ENCODE results near the gene PRKN. TPM values are rescaled to one million over a fixed set of nuclear protein-coding genes. Genes with fewer than 3 reads are reported as not detected.

The PRKN gene
- total RNA-seq, 1 experiment from 2014 or later, result 2.0 TPM

DNA sequence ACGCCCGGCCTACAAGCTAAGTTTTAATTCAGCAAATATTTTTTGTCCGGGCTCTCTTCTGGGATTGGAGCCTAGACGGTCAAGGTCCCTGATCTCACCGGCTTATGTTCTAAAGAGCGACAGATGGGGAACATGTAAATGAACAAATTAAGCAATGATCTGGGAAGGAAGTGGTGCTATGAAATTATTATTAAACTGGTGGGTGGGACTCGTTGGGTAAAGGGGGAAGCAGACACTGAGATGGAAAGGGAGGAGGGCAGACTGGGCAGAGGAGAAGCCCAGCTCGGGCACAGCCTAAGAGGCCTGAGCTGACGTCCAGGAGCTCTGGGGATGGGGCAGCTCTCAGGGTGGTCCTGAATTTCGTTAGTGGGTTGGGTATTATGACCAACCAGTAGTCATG lies 1371.9 kb downstream of the PRKN start:
- Histone ChIP-seq H2BK120ac (ENCODE audit: low read depth, low read length, poor library complexity, severe bottlenecking) (no peak overlapping the region), H3K79me2 (ENCODE audit: insufficient read depth, low read length) (no peaks in the 10 kb centered on the region), H2BK12ac (ENCODE audit: insufficient read length, low read depth, low read length) (no peak overlapping the region), H3K18ac (ENCODE audit: insufficient read length, low read depth, low read length) (no peak overlapping the region), H3K27ac (ENCODE audit: insufficient read length, low read depth, low read length) (no peak overlapping the region), H3K27me3 (ENCODE audit: insufficient read depth, low read length) (no peaks in the 10 kb centered on the region), H3T11ph (ENCODE audit: low read length) (no peak overlapping the region), H2BK5ac (ENCODE audit: insufficient read length, low read length) (no peak overlapping the region), H3K9ac (ENCODE audit: extremely low read depth, insufficient read length, low read length) (no peak overlapping the region), H4K5ac (ENCODE audit: insufficient read length, low read depth, low read length) (no peak overlapping the region), H3K4ac (ENCODE audit: low read depth, low read length) (no peak overlapping the region), H3K23ac (ENCODE audit: insufficient read length, low read depth, low read length) (no peak overlapping the region), H2AK5ac (ENCODE audit: insufficient read length, low read length) (no peak overlapping the region), H3K56ac (ENCODE audit: insufficient read length, low read depth, low read length) (no peak overlapping the region), H3K4me1 (ENCODE audit: insufficient read depth, low read length) (no peaks in the 10 kb centered on the region), H2BK20ac (ENCODE audit: low read depth, low read length, poor library complexity, severe bottlenecking) (no peak overlapping the region), H3K9me3 (ENCODE audit: control insufficient read depth, low read depth, low read length) (no peaks in the 10 kb centered on the region), H3K14ac (ENCODE audit: insufficient read depth, low read length) (no peak overlapping the region), H3K4me2 (ENCODE audit: insufficient read depth, insufficient read length, low read length) (no peak overlapping the region), H3K79me1 (ENCODE audit: insufficient read depth, low read depth, low read length, poor library complexity, severe bottlenecking) (no peaks in the 10 kb centered on the region), H2AFZ (ENCODE audit: low read length) (no peak overlapping the region), H2BK15ac (ENCODE audit: low read depth, low read length) (no peak overlapping the region), H3K23me2 (ENCODE audit: insufficient read length, low read depth, low read length, poor library complexity, severe bottlenecking) (no peaks in the 10 kb centered on the region), H4K91ac (ENCODE audit: insufficient read length, low read depth, low read length) (no peak overlapping the region), H4K8ac (replicated peaks; ENCODE audit: insufficient read length, low read depth, low read length) (no peak overlapping the region), H4K20me1 (ENCODE audit: control insufficient read depth, insufficient read depth, insufficient read length) (no peaks in the 10 kb centered on the region)
- Mint-ChIP-seq H3K36me3 (ENCODE audit: insufficient read depth in 1 of 3, low read depth in 3 of 3) (no peaks in the 10 kb centered on the region), H3K4me1 (peaks cover 19 to 21% of the 10 kb centered on the region in 2 experiments), H3K27ac (no peak overlapping the region), H3K9me3 (no peaks in the 10 kb centered on the region), H3K27me3 (ENCODE audit: low read depth) (no peaks in the 10 kb centered on the region; the same call in 1 of the 2 replicates), H3K4me3 (no peak overlapping the region)
- TF ChIP-seq, protein P1, sequence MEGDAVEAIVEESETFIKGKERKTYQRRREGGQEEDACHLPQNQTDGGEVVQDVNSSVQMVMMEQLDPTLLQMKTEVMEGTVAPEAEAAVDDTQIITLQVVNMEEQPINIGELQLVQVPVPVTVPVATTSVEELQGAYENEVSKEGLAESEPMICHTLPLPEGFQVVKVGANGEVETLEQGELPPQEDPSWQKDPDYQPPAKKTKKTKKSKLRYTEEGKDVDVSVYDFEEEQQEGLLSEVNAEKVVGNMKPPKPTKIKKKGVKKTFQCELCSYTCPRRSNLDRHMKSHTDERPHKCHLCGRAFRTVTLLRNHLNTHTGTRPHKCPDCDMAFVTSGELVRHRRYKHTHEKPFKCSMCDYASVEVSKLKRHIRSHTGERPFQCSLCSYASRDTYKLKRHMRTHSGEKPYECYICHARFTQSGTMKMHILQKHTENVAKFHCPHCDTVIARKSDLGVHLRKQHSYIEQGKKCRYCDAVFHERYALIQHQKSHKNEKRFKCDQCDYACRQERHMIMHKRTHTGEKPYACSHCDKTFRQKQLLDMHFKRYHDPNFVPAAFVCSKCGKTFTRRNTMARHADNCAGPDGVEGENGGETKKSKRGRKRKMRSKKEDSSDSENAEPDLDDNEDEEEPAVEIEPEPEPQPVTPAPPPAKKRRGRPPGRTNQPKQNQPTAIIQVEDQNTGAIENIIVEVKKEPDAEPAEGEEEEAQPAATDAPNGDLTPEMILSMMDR (conservative IDR thresholded peaks at IDR 0.05), result no peak
- WGBS (ENCODE audit: extremely low coverage, insufficient read length, low lambda C conversion rate), result no CpG with 5 or more reads among the region's 10 CpGs
- no peak for DNase-seq
